ENCODE measurements around the gene S100A3.

S100A3 gene

GRCh38 chr1:153549741-153550397 is 811 bp upstream of the S100A3 start:
- DNase-seq (ENCODE audit: low read depth, low spot score), result no peak

GRCh38 chr1:153547560-153548551 is 1.2 kb downstream of the S100A3 start:
- peak; percentile 63 for DNase-seq (ENCODE audit: low read depth, low spot score)

- no peak for DNase-seq (ENCODE audit: low read depth, low spot score)
Measured at GRCh38 chr1:153546796-153547559, 2.1 kb downstream of the S100A3 start.

DNA sequence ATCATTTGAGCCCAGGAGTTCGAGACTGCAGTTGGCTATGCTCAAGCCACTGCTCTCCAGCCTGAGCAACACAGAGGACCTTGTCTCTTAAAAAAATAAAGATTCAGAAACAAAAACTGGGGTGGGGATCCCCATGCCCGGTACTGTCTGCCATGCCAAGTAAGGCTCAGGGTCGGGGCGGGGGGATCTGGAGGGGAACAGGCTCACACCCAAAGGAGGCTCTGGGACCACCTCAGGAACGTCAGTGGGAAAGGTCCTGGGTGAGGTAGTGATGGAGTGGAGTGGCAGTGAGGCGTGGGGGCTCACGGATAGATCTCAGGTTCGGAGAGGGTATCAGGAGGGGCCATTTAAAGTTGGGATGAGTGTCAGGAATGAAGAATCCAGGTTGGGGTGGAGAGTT is 2.7 kb downstream of the S100A3 start:
- no peak for DNase-seq (ENCODE audit: low read depth, low spot score)

DNA sequence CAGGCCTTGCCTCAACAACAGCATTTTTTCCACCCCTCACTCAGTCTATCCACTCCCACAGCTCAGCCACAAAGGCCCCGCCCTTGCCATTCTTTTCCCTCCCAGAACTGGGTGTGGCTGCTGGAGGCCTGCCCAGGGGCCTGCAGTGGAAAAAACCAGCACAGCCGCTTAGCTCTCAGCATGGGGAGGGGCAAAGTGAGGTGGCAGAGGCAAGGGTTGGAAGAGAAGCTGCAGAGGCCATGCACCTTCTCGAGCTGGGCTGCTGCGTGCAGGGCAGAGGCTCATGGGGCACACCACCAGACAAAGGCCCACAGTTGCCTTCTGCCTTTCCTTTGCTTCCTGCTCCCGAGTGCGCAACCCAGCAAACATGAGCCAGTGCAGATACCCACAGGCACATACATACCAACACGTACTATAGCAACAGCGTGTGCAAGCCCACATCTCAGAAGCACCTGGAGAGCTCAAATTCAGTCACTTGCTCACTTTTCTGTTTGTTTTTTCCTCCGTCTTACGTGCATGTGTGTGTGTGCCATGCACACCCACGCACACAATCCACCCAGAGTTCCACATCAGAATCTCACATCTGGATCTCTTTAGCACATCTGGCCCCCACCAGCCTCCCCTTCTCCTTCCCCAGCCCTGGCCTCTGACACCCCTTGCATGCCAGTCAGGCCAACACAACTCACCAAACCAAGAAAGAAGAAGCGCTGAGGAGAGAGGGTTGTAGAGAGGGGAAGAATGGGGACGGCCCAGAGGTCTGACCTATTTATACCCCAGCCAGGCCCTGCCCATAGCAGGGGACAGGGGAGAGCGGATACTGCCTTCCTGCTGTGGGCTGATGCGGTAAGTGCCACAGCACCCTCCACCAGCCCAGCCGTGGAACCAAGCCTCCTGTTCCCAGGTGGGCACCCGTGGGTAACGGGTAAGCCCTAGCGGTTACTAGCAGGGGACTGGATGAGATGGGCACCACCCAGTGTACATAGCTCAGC is 3.7 kb downstream of the S100A3 start, which contains the start of gene S100A4:
Gene S100A4, minus strand, starts transcription at position 740 of the 989 bp plus-strand sequence. CDS start 1,012 bp downstream, outside the sequence.
- peak; percentile 96 for DNase-seq (ENCODE audit: low read depth, low spot score)

DNA sequence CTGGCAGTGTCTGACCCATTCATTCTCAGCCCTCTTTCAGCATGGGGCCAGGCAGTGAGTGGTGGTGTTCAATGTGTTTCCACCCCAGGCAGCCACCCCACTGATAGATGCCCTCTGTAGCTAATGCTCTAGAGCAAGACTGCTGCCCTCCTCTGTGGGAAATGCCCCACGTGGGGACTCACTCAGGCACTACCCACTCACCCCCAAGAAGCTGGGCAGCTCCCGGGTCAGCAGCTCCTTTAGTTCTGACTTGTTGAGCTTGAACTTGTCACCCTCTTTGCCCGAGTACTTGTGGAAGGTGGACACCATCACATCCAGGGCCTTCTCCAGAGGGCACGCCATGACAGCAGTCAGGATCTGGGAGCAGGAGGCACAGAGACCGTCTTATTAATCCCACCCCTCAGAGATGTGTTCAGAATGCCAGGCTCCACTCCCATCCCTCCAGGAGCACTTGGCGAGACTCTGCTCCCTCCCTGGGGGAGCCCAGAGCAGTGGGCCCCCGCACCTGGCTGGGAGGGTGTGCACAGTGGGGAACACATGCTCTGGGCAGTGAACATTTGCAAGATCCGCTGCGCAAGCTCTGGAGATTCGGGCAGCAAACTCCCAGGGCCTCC is 4.5 kb downstream of the S100A3 start:
- no peak for DNase-seq (ENCODE audit: low read depth, low spot score)

DNA sequence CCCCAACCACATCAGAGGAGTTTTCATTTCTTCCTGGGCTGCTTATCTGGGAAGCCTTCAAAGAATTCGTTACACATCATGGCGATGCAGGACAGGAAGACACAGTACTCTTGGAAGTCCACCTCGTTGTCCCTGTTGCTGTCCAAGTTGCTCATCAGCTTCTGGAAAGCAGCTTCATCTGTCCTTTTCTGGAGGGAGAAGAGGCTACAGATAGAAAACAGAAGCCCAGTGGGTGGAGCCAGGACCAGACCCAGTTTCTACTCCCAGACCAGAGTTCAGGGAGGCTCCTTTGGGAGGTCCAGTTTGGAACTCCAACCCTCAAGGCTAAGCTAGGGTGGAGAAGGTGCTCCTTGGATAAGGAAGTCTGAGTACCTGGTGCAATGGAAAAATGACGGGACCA is 5.3 kb downstream of the S100A3 start:
- no peak for DNase-seq (ENCODE audit: low read depth, low spot score)

- DNase-seq (ENCODE audit: low read depth, low spot score), result no peak
Measured at GRCh38 chr1:153542956-153543711, 5.9 kb downstream of the S100A3 start.

- no peak for DNase-seq (ENCODE audit: low read depth, low spot score)
Measured at GRCh38 chr1:153541641-153542590, 7.1 kb downstream of the S100A3 start.

- no peak for DNase-seq (ENCODE audit: low read depth, low spot score)
Measured at GRCh38 chr1:153540394-153541361, 8.4 kb downstream of the S100A3 start, which contains the start of gene S100A5. Gene S100A5 (minus strand): TSS chr1:153540934. CDS start chr1:153540191, 743 bp downstream.

- DNase-seq (ENCODE audit: low read depth, low spot score), result no peak
Measured at GRCh38 chr1:153539395-153540093, 9.5 kb downstream of the S100A3 start.

GRCh38 chr1:153538315-153538821 is 10.7 kb downstream of the S100A3 start:
- DNase-seq (ENCODE audit: low read depth, low spot score), result peak; percentile 88

GRCh38 chr1:153537376-153537730 is 11.7 kb downstream of the S100A3 start:
- DNase-seq (ENCODE audit: low read depth, low spot score), result no peak

- no peak for DNase-seq (ENCODE audit: low read depth, low spot score)
Measured at GRCh38 chr1:153536671-153537375, 12.2 kb downstream of the S100A3 start.

DNA sequence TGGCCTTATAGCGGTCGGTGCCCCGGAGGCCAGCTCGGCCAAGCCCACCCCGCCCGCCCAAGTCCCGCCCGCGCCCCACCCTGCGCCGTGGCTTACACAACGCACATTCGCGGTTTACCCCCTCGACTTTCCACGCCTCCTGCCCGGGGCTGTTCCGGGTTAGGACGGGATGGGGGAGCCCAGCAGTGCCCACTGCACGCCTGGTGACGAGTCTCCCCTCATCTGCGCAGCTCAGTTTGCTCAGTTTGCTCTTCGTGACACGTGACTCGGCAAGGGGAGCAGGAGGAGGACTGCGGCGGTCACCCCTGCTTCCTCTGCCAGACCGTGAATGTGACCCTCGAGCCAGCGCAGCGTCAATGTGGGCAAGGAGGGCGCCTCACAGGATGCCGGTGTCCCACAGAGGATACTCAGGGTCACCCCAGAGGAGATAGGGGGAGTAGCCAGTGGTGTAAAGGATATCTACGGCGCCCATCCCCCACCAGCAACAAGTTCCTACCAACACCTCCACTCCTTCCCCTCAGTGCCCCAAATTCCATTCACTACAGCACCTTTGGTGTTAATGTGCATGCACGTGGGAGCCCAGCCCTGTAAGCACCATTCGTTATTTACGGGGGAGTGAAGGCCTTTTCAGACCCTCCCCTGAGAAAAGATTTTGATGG is 12.9 kb downstream of the S100A3 start:
- no peak for DNase-seq (ENCODE audit: low read depth, low spot score)
